ENCODE data around the gene HIPK4. TPM values are rescaled to one million over a fixed set of nuclear protein-coding genes. Genes with fewer than 3 reads are reported as not detected.

Gene HIPK4
- total and polyA plus RNA-seq, 2 donors from 2014 or later = 0.09 TPM; not detected in 1

DNA sequence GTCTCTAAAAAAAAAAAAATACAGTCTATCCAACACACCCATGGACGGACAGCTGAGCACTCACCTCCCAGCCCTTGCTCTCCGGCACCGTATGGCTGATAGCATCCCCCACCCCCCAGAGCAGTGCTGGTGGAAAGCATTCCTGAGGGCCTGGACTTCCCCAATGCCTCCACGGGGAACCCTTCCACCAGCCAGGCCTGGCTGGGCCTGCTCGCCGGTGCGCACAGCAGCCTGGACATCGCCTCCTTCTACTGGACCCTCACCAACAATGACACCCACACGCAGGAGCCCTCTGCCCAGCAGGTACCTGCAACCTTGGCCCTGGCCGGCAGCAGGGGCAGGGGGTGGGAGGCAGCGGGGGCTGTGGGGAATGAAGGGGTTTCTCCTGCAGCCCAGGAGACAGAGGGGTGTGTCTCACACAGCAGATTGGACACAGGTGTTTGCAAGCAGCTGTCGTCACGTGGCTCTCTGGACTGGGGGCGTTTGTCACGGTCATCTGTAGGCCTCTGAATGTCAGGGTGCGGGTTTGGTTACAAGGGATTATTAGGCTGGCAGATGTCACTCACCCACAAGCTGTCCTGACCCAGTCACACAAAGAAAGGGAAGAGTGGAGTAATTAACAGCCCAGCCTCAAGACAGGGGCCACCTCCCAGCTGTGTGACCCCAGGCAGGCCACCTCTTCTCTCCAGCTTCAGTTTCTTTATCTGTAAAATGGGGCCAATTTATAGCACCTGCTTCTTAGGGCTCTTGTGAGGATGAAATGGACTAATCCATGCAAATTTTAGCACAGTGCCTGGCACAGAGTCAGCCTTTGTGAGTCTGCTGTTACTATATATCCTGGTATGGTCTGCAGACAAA lies 22.2 kb downstream of the HIPK4 start:
- Histone ChIP-seq H3K27ac (ENCODE audit: low read depth in 2 of 2, low read length in 2 of 2) (no peak overlapping the region), H3K4me1 (ENCODE audit: control insufficient read depth in 2 of 3, insufficient read depth in 2 of 3, low read depth in 1 of 3, low read length in 3 of 3) (no peaks in the 10 kb centered on the region), H3K4me3 (ENCODE audit: low read length in 3 of 3) (no peak overlapping the region), H3K9ac (ENCODE audit: low read length in 3 of 3) (no peak overlapping the region), H3K9me3 (ENCODE audit: control insufficient read depth in 2 of 3, insufficient read depth in 1 of 3, low read length in 3 of 3) (no peaks in the 10 kb centered on the region), H3K27me3 (ENCODE audit: control insufficient read depth, insufficient read depth, low read length) (no peaks in the 10 kb centered on the region), H3K36me3 (ENCODE audit: control insufficient read depth in 2 of 3, insufficient read depth in 3 of 3, low read length in 3 of 3) (peaks cover 3 to 12% (median 3%) of the 10 kb centered on the region in 3 donors)
- DNase-seq (no peak), FAIRE-seq (no peak)
- TF ChIP-seq, protein P1, sequence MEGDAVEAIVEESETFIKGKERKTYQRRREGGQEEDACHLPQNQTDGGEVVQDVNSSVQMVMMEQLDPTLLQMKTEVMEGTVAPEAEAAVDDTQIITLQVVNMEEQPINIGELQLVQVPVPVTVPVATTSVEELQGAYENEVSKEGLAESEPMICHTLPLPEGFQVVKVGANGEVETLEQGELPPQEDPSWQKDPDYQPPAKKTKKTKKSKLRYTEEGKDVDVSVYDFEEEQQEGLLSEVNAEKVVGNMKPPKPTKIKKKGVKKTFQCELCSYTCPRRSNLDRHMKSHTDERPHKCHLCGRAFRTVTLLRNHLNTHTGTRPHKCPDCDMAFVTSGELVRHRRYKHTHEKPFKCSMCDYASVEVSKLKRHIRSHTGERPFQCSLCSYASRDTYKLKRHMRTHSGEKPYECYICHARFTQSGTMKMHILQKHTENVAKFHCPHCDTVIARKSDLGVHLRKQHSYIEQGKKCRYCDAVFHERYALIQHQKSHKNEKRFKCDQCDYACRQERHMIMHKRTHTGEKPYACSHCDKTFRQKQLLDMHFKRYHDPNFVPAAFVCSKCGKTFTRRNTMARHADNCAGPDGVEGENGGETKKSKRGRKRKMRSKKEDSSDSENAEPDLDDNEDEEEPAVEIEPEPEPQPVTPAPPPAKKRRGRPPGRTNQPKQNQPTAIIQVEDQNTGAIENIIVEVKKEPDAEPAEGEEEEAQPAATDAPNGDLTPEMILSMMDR (IDR thresholded peaks at IDR 0.05; ENCODE audit: borderline replicate concordance, extremely low read depth, insufficient read depth) = no peak
- intact Hi-C loops (cut with DNase I) = no loop called here

DNA sequence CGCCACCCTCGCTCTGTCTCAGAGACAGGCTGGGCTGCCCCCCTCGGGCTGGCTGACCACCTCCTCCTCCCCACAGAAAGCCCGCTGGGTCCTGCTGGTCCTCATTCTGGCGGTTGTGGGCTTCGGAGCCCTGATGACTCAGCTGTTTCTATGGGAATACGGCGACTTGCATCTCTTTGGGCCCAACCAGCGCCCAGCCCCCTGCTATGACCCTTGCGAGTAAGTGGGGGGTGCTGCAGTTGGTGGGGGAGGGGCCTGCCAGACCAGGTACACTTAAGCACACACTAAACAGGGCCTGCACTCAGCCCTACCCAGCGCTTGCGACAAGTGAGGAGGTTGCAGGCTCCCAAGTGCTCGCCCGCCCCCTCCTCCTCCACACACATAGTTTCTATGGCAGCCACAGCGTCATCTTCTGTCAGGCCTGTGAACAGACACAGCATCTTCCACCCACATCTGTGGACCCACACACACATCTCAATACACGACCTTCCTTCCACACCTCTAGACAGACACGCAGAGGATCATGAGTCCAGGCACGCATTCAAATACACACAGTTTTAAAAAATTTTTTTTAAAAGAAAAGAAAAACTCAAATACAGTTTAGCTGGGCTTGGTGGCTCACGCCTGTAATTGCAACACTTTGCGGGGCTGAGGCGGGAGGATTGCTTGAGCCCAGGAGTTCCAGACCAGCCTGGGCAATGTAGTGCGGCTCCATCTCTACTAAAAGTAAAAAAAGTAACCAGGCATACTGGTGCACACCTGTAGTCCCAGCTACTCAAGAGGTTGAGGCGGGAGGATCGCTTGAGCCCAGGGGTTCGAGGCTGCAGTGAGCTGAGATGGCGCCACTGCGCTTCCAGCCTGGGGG lies 23.1 kb downstream of the HIPK4 start:
- H3K4me1 ChIP-seq (ENCODE audit: control insufficient read depth in 2 of 3, insufficient read depth in 2 of 3, low read depth in 1 of 3, low read length in 3 of 3) = no peaks in the 10 kb centered on the region
- FAIRE-seq (no peak), DNase-seq (peak; percentile 71 to 87 (median 77))
- H3K4me3 ChIP-seq (ENCODE audit: low read length in 3 of 3) = no peak overlapping the region
- H3K27ac ChIP-seq (ENCODE audit: low read depth in 2 of 2, low read length in 2 of 2) = no peak overlapping the region
- intact Hi-C loops (cut with DNase I) = no loop called here
- H3K27me3 ChIP-seq (ENCODE audit: control insufficient read depth, insufficient read depth, low read length) = no peaks in the 10 kb centered on the region
- peaks cover 0 to 6% (median 0%) of the 10 kb centered on the region in 3 donors for H3K36me3 ChIP-seq (ENCODE audit: control insufficient read depth in 2 of 3, insufficient read depth in 3 of 3, low read length in 3 of 3)
- H3K9me3 ChIP-seq (ENCODE audit: control insufficient read depth in 2 of 3, insufficient read depth in 1 of 3, low read length in 3 of 3) = no peaks in the 10 kb centered on the region
- TF ChIP-seq, protein P1 (IDR thresholded peaks at IDR 0.05; ENCODE audit: borderline replicate concordance, extremely low read depth, insufficient read depth) = no peak
- H3K9ac ChIP-seq (ENCODE audit: low read length in 3 of 3) = no peak overlapping the region

DNA sequence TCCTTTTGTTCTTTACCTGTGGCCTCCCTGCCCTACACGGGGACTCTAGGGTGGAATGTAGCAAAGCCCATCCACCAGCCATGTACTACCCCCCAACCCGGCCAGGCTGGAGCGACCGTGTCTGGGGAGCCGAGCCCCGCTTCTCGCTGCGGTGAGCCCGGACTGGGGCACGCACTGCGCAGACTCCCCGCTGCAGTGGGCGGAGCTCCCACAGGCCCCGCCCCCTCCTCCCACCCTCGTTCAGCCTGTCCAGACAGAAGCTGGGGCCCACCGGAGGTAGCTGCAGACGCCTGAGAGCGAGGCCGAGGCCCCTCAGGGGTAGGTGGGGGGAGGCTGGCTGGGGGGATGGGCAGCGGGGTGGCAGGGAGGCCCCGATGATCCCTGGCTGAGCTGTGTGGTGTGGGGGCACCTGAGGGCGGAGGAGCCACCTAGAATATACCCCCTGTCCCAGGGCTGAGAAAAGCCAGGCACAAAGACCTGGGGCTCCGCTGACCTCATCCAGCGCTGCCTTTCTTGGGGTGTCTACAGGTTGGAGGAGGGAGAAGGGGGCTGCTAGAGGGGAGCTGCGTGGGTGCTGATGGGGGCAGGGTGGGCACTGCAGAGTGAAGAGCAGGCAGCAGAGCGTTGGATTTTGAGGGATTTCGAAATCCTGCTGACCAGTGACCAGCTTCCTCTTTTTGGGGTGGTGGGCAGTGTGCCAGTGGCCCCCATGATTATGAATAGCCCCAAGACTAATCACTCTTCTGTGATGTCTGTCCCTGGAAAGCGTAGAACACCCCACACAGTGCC lies 24.2 kb downstream of the HIPK4 start:
- H3K36me3 ChIP-seq (ENCODE audit: control insufficient read depth in 2 of 3, insufficient read depth in 3 of 3, low read length in 3 of 3) = no peaks in the 10 kb centered on the region
- DNase-seq (peak; percentile 88 to 98 (median 95)), FAIRE-seq (no peak)
- TF ChIP-seq, protein P1 (IDR thresholded peaks at IDR 0.05; ENCODE audit: borderline replicate concordance, extremely low read depth, insufficient read depth) = no peak
- H3K9ac ChIP-seq (ENCODE audit: low read length in 3 of 3) = peak overlapping the region in 2 of 3 donors; percentile 46 to 54
- H3K27ac ChIP-seq (ENCODE audit: low read depth in 2 of 2, low read length in 2 of 2) = no peak overlapping the region
- H3K4me1 ChIP-seq (ENCODE audit: control insufficient read depth in 2 of 3, insufficient read depth in 2 of 3, low read depth in 1 of 3, low read length in 3 of 3) = no peaks in the 10 kb centered on the region
- H3K9me3 ChIP-seq (ENCODE audit: control insufficient read depth in 2 of 3, insufficient read depth in 1 of 3, low read length in 3 of 3) = no peaks in the 10 kb centered on the region
- peak overlapping the region; percentile 1 to 77 (median 43) for H3K4me3 ChIP-seq (ENCODE audit: low read length in 3 of 3)
- H3K27me3 ChIP-seq (ENCODE audit: control insufficient read depth, insufficient read depth, low read length) = no peaks in the 10 kb centered on the region
- intact Hi-C loops (cut with DNase I) = no loop called here

All from kidney (tissue), 14 donors.